Stimulated activated CD4-positive, alpha-beta T cell treated with anti-CD3 and anti-CD28 coated beads, TNF-alpha, amount 100 ng/mL, for 24 hours (primary cell): Measurements from ENCODE around the gene SYTL3.
"Not testable (repeated sequence)": the region's sequence is repeated elsewhere in the genome, so short reads cannot be mapped to it uniquely, and the experiment has no call there.

Experiments used
- DNase-seq, 3 experiments: peaks; one replicate each; pipeline ENCODE4 v3.0.0-alpha.2; 2020; ENCODE audit warnings: low read depth in 3 of 3

SYTL3 gene

GRCh38 chr6:158688860-158689259 lies 39.0 kb downstream of the SYTL3 start:
- DNase-seq: no peak

GRCh38 chr6:158694913-158695312 lies 45.1 kb downstream of the SYTL3 start:
- DNase-seq: no peak

- no peak for DNase-seq
Observed at GRCh38 chr6:158697811-158698210, 48.0 kb downstream of the SYTL3 start.

GRCh38 chr6:158698931-158699330 lies 49.1 kb downstream of the SYTL3 start:
- DNase-seq: no peak

- DNase-seq: not testable (repeated sequence)
Observed at GRCh38 chr6:158701268-158701667, 51.4 kb downstream of the SYTL3 start.

- DNase-seq: no peak
Observed at GRCh38 chr6:158703111-158703836, 53.4 kb downstream of the SYTL3 start.

GRCh38 chr6:158703837-158704822 lies 54.3 kb downstream of the SYTL3 start:
- peak; percentile 62 to 68 (median 63) for DNase-seq

GRCh38 chr6:158705386-158706126 lies 55.7 kb downstream of the SYTL3 start:
- DNase-seq: no peak

GRCh38 chr6:158706369-158706982 lies 56.6 kb downstream of the SYTL3 start:
- DNase-seq: no peak

GRCh38 chr6:158707120-158707820 lies 57.4 kb downstream of the SYTL3 start:
- DNase-seq: no peak

GRCh38 chr6:158707821-158708195 lies 58.0 kb downstream of the SYTL3 start:
- DNase-seq: no peak

- no peak for DNase-seq
Observed at GRCh38 chr6:158708239-158708638, 58.4 kb downstream of the SYTL3 start.

GRCh38 chr6:158709809-158710208 lies 60.0 kb downstream of the SYTL3 start:
- DNase-seq: no peak

- no peak for DNase-seq
Observed at GRCh38 chr6:158711264-158711663, 61.4 kb downstream of the SYTL3 start.

- DNase-seq: no peak
Observed at GRCh38 chr6:158713469-158713868, 63.6 kb downstream of the SYTL3 start.

- no peak for DNase-seq
Observed at GRCh38 chr6:158714706-158715105, 64.9 kb downstream of the SYTL3 start.

GRCh38 chr6:158715330-158716311 lies 65.8 kb downstream of the SYTL3 start:
- no peak for DNase-seq

GRCh38 chr6:158717341-158718330 lies 67.8 kb downstream of the SYTL3 start:
- DNase-seq: no peak
